ENCODE data around the gene ILF3. TPM values are rescaled to one million over a fixed set of nuclear protein-coding genes. Genes with fewer than 3 reads are reported as not detected.
A peak's percentile ranks its signal among the peaks of the same experiment; 100 is the strongest.

ILF3 gene
- total RNA-seq, 4 donors from 2014 or later, result 67.3 to 88.2 (median 76.6) TPM

DNA sequence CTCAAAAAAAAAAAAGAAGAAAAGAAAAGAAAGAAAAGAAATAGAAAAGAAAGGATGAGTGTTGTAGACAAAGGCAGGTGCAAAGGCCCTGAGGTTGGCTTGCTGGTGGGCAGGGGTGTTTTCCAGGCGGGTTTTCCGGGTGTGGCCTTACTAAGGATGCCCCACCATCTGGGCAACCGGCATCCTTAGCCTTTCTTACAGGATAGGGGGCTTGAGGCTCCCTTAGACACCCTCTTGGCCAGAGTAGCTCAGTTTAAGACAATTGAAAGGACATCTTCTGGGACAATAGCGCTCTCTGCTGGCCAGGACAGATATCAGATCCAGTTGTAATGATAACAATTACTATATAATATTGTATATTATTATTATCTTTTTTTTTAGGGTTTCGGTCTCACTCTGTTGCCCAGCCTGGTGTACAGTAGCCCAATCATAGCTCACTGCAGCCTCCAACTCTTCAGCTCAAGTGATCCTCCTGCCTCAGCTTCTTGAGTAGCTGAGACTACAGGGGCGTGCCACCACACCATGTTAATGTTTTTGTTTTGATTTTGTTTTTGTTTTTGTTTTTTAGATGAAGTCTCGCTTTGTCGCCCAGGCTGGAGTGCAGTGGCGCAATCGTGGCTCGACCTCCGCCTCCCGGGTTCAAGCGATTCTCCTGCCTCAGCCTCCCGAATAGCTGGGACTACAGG is 45.6 kb downstream of the ILF3 start:
- ATAC-seq, result no peak
- Histone ChIP-seq H3K4me1 (peaks cover 21 to 25% of the 10 kb centered on the region in 2 donors), H3K27ac (no peak overlapping the region), H3K36me3 (no peaks in the 10 kb centered on the region), H3K4me3 (no peak overlapping the region), H3K9me3 (no peaks in the 10 kb centered on the region), H3K27me3 (no peaks in the 10 kb centered on the region)
- intact Hi-C loops (cut with DNase I; ENCODE audit: low total_unique reads) (loop anchor here (5.0 kb wide), 2 partner anchors 117 to 138 kb away; partner anchors contain the start of gene TMED1), in situ Hi-C loops (cut with MboI; ENCODE audit: low sequenced_read_pairs in 4 of 4) (loop anchor here in 1 of 4 donors (5.0 kb wide), 1 partner anchor 42 kb away; no protein-coding TSS in a partner anchor)
- no peak for DNase-seq
- TF ChIP-seq, protein P1, sequence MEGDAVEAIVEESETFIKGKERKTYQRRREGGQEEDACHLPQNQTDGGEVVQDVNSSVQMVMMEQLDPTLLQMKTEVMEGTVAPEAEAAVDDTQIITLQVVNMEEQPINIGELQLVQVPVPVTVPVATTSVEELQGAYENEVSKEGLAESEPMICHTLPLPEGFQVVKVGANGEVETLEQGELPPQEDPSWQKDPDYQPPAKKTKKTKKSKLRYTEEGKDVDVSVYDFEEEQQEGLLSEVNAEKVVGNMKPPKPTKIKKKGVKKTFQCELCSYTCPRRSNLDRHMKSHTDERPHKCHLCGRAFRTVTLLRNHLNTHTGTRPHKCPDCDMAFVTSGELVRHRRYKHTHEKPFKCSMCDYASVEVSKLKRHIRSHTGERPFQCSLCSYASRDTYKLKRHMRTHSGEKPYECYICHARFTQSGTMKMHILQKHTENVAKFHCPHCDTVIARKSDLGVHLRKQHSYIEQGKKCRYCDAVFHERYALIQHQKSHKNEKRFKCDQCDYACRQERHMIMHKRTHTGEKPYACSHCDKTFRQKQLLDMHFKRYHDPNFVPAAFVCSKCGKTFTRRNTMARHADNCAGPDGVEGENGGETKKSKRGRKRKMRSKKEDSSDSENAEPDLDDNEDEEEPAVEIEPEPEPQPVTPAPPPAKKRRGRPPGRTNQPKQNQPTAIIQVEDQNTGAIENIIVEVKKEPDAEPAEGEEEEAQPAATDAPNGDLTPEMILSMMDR (IDR thresholded peaks at IDR 0.05 in 4 of 5, conservative IDR thresholded peaks at IDR 0.05 in 1 of 5), result peak; percentile 24 to 53 (median 41)
- no peak for TF ChIP-seq POLR2A (IDR thresholded peaks at IDR 0.05)

DNA sequence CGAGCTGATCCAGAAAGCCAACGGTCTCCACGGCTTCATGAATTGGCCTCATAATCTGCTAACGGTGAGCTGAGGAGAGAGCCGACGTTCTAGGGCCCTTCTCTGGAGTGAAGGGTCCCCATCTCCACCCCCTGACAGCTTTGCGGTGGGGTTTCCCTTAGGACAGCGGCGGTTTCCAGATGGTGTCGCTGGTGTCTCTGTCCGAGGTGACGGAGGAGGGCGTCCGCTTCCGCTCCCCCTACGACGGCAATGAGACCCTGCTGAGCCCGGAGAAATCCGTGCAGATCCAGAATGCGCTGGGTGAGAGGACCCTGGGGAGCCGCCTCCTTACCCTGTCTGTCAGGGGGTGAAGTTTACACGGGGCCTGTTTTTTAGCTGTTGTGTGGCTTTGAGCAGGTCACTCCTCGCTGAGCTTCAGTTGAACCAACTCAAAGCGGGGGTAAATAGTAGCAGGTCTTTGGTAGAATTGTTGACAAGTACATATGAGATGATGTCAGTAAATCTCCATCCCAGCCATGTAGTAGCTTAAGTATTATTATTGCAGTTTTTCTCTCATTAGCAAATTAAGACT is 47.9 kb downstream of the ILF3 start:
- TF ChIP-seq, protein P1 (IDR thresholded peaks at IDR 0.05 in 4 of 5, conservative IDR thresholded peaks at IDR 0.05 in 1 of 5), result no peak
- TF ChIP-seq POLR2A (IDR thresholded peaks at IDR 0.05), result no peak
- Histone ChIP-seq H3K9me3 (no peaks in the 10 kb centered on the region), H3K27me3 (no peaks in the 10 kb centered on the region), H3K27ac (peak overlapping the region; percentile 70 to 87 (median 80)), H3K4me1 (peaks cover 12 to 13% of the 10 kb centered on the region in 2 donors), H3K36me3 (peaks cover 0 to 4% of the 10 kb centered on the region in 2 donors), H3K4me3 (peak overlapping the region; percentile 84 to 100 (median 90))
- intact Hi-C loops (cut with DNase I; ENCODE audit: low total_unique reads) (loop anchor here (1.0 to 5.0 kb wide), 2 partner anchors 15 to 135 kb away; partner anchors contain the start of gene TMED1), in situ Hi-C loops (cut with MboI; ENCODE audit: low sequenced_read_pairs in 4 of 4) (loop anchor here in 1 of 4 donors (5.0 kb wide), 1 partner anchor 45 kb away; no protein-coding TSS in a partner anchor)
- no peak for DNase-seq
- peak; percentile 5 to 11 for ATAC-seq

DNA sequence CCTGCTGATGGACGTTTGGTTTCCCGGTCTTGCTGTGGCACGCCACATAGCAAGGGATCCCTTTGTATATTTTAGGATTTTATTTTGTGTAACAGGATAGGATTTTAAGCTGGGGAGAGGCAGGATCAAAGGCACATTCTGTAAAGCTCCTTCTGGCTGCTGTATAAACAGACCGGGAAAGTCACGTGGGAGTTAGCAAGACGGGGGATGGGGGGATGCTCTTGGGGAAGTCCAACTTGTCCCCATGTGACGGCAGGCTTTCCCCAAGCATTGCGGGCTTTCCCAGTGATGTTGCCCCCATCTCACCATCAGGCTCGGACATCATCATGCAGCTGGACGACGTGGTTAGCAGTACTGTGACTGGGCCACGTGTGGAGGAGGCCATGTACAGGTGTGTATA is 52.8 kb downstream of the ILF3 start:
- ATAC-seq (no peak), DNase-seq (no peak)
- no peak overlapping the region for H3K4me3 ChIP-seq
- no peaks in the 10 kb centered on the region for H3K27me3 ChIP-seq
- in situ Hi-C loops (cut with MboI; ENCODE audit: low sequenced_read_pairs in 4 of 4) (no loop called here), intact Hi-C loops (cut with DNase I; ENCODE audit: low total_unique reads) (no loop called here)
- H3K27ac ChIP-seq, result no peak overlapping the region
- H3K36me3 ChIP-seq, result peaks cover 0 to 25% of the 10 kb centered on the region in 2 donors
- TF ChIP-seq, protein P1 (IDR thresholded peaks at IDR 0.05 in 4 of 5, conservative IDR thresholded peaks at IDR 0.05 in 1 of 5), result no peak
- TF ChIP-seq POLR2A (IDR thresholded peaks at IDR 0.05), result no peak
- H3K4me1 ChIP-seq, result peaks cover 4 to 5% of the 10 kb centered on the region in 2 donors
- H3K9me3 ChIP-seq, result no peaks in the 10 kb centered on the region

GRCh38 chr19:10707440-10707839 is 53.3 kb downstream of the ILF3 start:
- no peak for ATAC-seq

More at GRCh38 chr19:10707440-10707839, 53.3 kb downstream of the ILF3 start:
- no peaks in the 10 kb centered on the region for H3K9me3 ChIP-seq
- no peaks in the 10 kb centered on the region for H3K27me3 ChIP-seq
- DNase-seq, result no peak
- TF ChIP-seq, protein P1 (IDR thresholded peaks at IDR 0.05 in 4 of 5, conservative IDR thresholded peaks at IDR 0.05 in 1 of 5), result no peak
- TF ChIP-seq POLR2A (IDR thresholded peaks at IDR 0.05), result no peak
- intact Hi-C loops (cut with DNase I; ENCODE audit: low total_unique reads), result no loop called here
- H3K4me1 ChIP-seq, result peaks cover 0 to under 1% of the 10 kb centered on the region in 2 donors
- no peak overlapping the region for H3K27ac ChIP-seq
- peaks cover 0 to 25% of the 10 kb centered on the region in 2 donors for H3K36me3 ChIP-seq
- no peak overlapping the region for H3K4me3 ChIP-seq
- in situ Hi-C loops (cut with MboI; ENCODE audit: low sequenced_read_pairs in 4 of 4), result no loop called here

Data from gastrocnemius medialis (tissue), 4 donors.